ENCODE data around the gene FRMD1. TPM values are rescaled to one million over a fixed set of nuclear protein-coding genes. Genes with fewer than 3 reads are reported as not detected.
A peak's percentile ranks its signal among the peaks of the same experiment; 100 is the strongest.

The FRMD1 gene
- total RNA-seq, 1 experiment from 2014 or later = 0.57 TPM

- H3K9me3 Mint-ChIP-seq = peaks cover 33% of the 10 kb centered on the region
- CTCF ChIA-PET = interaction anchor here (1.2 kb wide), 1 partner anchor 63 kb away, joined by 4 read pairs; no protein-coding TSS in a partner anchor
- H3K27ac Mint-ChIP-seq = peak overlapping the region; percentile 79
- H3K4me1 Mint-ChIP-seq = peaks cover 33% of the 10 kb centered on the region
- peak overlapping the region; percentile 55 for H3K4me3 Mint-ChIP-seq
- peaks cover 24% of the 10 kb centered on the region for H3K27me3 Mint-ChIP-seq (ENCODE audit: low read depth)
- DNase-seq (ENCODE audit: low spot score) (no peak), ATAC-seq (peak; percentile 23)
- POLR2A ChIA-PET = no interaction called here
- peaks cover 35% of the 10 kb centered on the region for H3K36me3 Mint-ChIP-seq
- no peak for TF ChIP-seq HMGA2 (CRISPR knock-in tag; IDR thresholded peaks at IDR 0.05)
- no peak for TF ChIP-seq ZNF317 (CRISPR knock-in tag; IDR thresholded peaks at IDR 0.05; ENCODE audit: borderline replicate concordance, low read depth)
- TF ChIP-seq CTCF (IDR thresholded peaks at IDR 0.05) = no peak
- no peak for TF ChIP-seq AFF4 (CRISPR knock-in tag; IDR thresholded peaks at IDR 0.05; ENCODE audit: borderline replicate concordance)
- no peak for TF ChIP-seq ATF6 (CRISPR knock-in tag; IDR thresholded peaks at IDR 0.05)
- TF ChIP-seq ZNF219 (CRISPR knock-in tag; IDR thresholded peaks at IDR 0.05; ENCODE audit: borderline replicate concordance) = no peak
- TF ChIP-seq FOXP4 (CRISPR knock-in tag; IDR thresholded peaks at IDR 0.05) = no peak
Measured at GRCh38 chr6:168035661-168036545, 43.1 kb downstream of the FRMD1 start.

GRCh38 chr6:168035098-168035660, 43.8 kb downstream of the FRMD1 start:
- H3K27me3 Mint-ChIP-seq (ENCODE audit: low read depth) = peaks cover 20% of the 10 kb centered on the region
- ChIA-PET POLR2A (no interaction called here), CTCF (interaction anchor here (0.7 to 1.2 kb wide), 2 partner anchors 64 to 98 kb away, joined by 4 read pairs; no protein-coding TSS in a partner anchor)
- H3K27ac Mint-ChIP-seq = no peak overlapping the region
- ATAC-seq = peak; percentile 70
- H3K9me3 Mint-ChIP-seq = peaks cover 28% of the 10 kb centered on the region
- H3K36me3 Mint-ChIP-seq = peaks cover 29% of the 10 kb centered on the region
- peak overlapping the region; percentile 55 for H3K4me3 Mint-ChIP-seq
- DNase-seq (ENCODE audit: low spot score) = peak; percentile 75
- H3K4me1 Mint-ChIP-seq = peaks cover 39% of the 10 kb centered on the region
- TF ChIP-seq PRDM15 (CRISPR knock-in tag; IDR thresholded peaks at IDR 0.05) = peak; percentile 61
- peak; percentile 87 for TF ChIP-seq ZNF232 (CRISPR knock-in tag; IDR thresholded peaks at IDR 0.05)
- no peak for TF ChIP-seq NFATC4 (CRISPR knock-in tag; IDR thresholded peaks at IDR 0.05)
- no peak for TF ChIP-seq ZNF512 (CRISPR knock-in tag; IDR thresholded peaks at IDR 0.05; ENCODE audit: borderline replicate concordance)
- no peak for TF ChIP-seq ZNF425 (CRISPR knock-in tag; conservative IDR thresholded peaks at IDR 0.05)
- peak; percentile 91; the same call in 1 of the 2 replicates for TF ChIP-seq TEAD1 (CRISPR knock-in tag; IDR thresholded peaks at IDR 0.05)
- TF ChIP-seq JAZF1 (CRISPR knock-in tag; IDR thresholded peaks at IDR 0.05) = no peak
